Loucy (cell line): ENCODE measurements around the gene TBX21.

ENCODE experiments used
- CTCF ChIP-seq: fragments of 200-600 bp; sonication (generic); conservative IDR thresholded peaks from 2 replicates; pipeline ENCODE4 v1.5.1; 2014; ENCODE audit warnings: mild to moderate bottlenecking, antibody characterized with exemption, low read length
- EZH2phosphoT487 ChIP-seq: fragments of 200-600 bp; IDR thresholded peaks from 2 replicates; pipeline ENCODE4 v1.6.1; 2018; ENCODE audit warnings: antibody characterized with exemption, mild to moderate bottlenecking, moderate library complexity, borderline replicate concordance

GRCh38 chr17:47696717-47697642, 36.1 kb upstream of the TBX21 start:
- TF ChIP-seq CTCF, result no peak
- TF ChIP-seq EZH2phosphoT487, result no peak
